ENCODE results near the gene SIRPA.
A peak's percentile ranks its signal among the peaks of the same experiment; 100 is the strongest.

SIRPA gene

DNA sequence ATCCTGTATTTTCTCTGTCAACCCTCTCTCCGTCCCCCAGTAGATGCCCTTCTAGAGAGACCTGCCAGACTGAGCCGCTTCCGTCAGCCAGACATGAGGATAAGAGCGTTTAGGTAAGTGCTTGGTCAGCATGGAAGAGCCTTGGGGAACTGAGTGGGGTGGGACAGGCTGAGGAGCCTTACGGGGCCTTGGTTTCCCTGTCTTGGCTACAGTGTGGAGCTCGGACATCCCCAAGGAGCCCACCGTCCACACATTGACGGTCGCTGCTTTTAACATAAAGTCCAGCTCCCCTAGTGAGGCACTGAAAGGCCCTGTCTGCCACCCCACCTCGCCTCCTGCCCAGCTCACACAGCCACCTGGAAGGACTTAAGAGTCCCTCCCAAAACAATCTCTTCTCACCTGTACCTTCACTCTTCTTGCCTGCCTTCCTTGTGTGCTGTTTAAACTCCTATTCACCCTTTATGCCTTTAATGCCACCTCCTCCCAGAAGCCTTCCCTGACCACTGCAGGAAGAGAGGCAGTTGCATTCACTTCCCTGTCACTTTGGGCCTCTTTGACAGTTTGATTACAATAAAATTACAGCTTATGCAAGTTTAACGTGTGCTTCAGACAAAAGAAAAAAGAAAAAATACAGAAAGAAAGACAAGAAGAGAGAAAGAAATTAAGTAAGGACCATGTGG, 56.4 kb downstream of the SIRPA start:
- Histone ChIP-seq H3K4me3 (no peak overlapping the region), H3K4me1 (no peaks in the 10 kb centered on the region), H3K27me3 (ENCODE audit: low read depth) (peaks cover 6% of the 10 kb centered on the region; the same call in 1 of the 2 replicates), H3K9me3 (no peaks in the 10 kb centered on the region), H3K36me3 (replicated peaks) (no peaks in the 10 kb centered on the region)
- in situ Hi-C loops (cut with MboI; ENCODE audit: low sequenced_read_pairs): no loop called here
- DNase-seq (ENCODE audit: low spot score in 2 of 2): no peak

DNA sequence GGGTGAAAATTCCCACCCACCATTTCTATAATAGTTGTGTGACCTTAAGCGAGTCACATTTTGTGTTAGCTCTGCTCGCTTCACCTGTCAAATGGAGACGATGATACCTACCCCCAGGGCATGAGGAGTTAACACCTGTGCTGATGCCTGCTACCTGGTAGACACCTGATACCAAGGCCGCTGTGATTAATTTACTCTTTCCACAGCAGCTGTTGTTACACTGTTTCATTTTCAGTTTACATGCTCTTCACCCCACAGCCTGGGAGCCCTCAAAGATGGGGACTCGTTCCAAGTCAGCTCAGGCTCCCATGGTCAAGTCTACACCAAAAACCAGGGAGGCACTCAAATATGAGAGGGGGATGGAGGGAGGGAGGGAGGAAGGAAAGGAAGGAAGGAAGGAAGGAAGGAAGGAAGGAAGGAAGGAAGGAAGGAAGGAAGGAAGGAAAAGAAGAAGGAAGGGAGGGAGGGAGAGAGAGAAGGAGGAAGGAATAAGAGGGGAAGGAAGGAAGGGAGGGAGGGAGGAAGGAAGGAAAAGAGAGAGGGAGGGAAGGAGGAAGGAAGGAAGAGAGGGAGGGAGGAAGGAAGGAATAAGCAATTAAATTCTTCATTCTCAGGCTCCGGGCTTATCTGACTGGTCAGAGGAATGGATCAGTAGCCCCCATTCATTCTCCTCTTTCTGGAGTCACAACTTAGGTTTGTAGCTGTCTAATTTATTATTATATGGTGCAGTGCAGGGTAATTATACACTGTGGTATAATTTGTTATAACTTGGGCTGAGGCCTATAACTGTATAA, 57.7 kb downstream of the SIRPA start:
- DNase-seq (ENCODE audit: low spot score in 2 of 2): no peak
- Histone ChIP-seq H3K4me1 (no peaks in the 10 kb centered on the region), H3K4me3 (no peak overlapping the region), H3K36me3 (replicated peaks) (no peaks in the 10 kb centered on the region), H3K9me3 (no peaks in the 10 kb centered on the region), H3K27me3 (ENCODE audit: low read depth) (peaks cover 6% of the 10 kb centered on the region; the same call in 1 of the 2 replicates)
- in situ Hi-C loops (cut with MboI; ENCODE audit: low sequenced_read_pairs): no loop called here

DNA sequence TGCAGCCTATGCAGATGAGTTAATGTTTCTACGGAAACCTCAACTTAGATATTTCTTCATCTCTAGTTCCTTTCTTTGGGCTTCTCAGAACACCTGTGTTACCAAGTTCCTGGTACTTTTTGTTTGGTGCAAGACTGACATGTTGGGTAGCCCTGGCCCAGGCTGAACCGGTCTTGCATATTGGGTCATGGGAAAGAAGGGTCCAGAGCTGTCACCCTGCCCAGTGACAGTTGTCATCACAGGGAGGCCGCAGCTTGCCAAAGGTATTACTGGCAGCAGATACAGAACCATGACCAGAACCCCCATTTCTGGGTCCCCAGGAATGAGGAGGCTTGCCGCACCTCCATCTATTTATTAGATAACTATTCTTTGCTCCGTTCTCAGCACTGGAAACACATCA, 58.4 kb downstream of the SIRPA start:
- no peaks in the 10 kb centered on the region for H3K4me1 ChIP-seq
- H3K4me3 ChIP-seq: no peak overlapping the region
- no peaks in the 10 kb centered on the region for H3K9me3 ChIP-seq
- H3K36me3 ChIP-seq (replicated peaks): no peaks in the 10 kb centered on the region
- DNase-seq (ENCODE audit: low spot score in 2 of 2): no peak
- in situ Hi-C loops (cut with MboI; ENCODE audit: low sequenced_read_pairs): no loop called here
- H3K27me3 ChIP-seq (ENCODE audit: low read depth): peaks cover 6% of the 10 kb centered on the region; the same call in 1 of the 2 replicates

DNA sequence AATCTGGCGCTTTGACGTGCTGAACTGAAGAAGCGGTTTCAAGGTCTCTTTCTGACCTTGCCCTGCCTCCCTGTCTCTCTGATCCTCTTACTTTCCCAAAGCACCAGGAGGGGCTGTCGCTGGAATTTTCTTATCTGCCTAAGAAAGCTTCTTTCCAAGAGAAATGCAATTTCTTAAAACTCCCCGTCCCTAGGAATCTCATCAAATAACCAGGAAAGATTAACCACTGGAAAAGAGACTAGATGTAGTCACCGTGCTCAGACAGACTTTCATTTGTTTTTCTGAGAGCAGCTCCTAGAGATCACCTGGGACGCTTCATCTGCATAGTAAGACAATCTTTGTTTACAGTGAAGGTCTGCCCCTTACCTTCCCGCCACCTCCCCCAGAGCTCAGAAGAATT, 60.0 kb downstream of the SIRPA start:
- Histone ChIP-seq H3K27me3 (ENCODE audit: low read depth) (peaks cover 9% of the 10 kb centered on the region; the same call in 1 of the 2 replicates), H3K9me3 (no peaks in the 10 kb centered on the region), H3K4me1 (no peaks in the 10 kb centered on the region), H3K36me3 (replicated peaks) (no peaks in the 10 kb centered on the region), H3K4me3 (no peak overlapping the region)
- no peak for DNase-seq (ENCODE audit: low spot score in 2 of 2)
- in situ Hi-C loops (cut with MboI; ENCODE audit: low sequenced_read_pairs): no loop called here

DNA sequence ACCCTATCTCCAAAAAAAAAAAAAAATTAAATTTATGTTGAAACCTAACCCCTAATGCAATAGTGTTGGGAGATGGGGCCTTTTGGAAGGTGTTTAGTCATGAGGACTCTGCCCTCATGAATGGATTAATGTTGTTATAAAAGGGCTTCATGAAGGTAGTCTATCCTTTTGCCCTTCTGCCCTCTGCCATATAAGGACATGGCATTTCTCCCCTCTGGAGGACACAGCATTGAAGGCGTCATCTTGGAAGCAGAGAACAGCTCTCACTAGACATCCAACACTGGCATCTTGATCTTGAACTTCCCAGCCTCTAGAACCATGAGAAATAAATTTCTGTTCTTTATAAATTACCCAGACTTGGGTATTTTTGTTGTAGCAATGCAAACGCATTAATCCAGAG, 63.2 kb downstream of the SIRPA start:
- in situ Hi-C loops (cut with MboI; ENCODE audit: low sequenced_read_pairs): no loop called here
- H3K36me3 ChIP-seq (replicated peaks): no peaks in the 10 kb centered on the region
- H3K4me3 ChIP-seq: no peak overlapping the region
- DNase-seq (ENCODE audit: low spot score in 2 of 2): no peak
- no peaks in the 10 kb centered on the region for H3K9me3 ChIP-seq
- H3K27me3 ChIP-seq (ENCODE audit: low read depth): peaks cover 20% of the 10 kb centered on the region
- no peaks in the 10 kb centered on the region for H3K4me1 ChIP-seq

DNA sequence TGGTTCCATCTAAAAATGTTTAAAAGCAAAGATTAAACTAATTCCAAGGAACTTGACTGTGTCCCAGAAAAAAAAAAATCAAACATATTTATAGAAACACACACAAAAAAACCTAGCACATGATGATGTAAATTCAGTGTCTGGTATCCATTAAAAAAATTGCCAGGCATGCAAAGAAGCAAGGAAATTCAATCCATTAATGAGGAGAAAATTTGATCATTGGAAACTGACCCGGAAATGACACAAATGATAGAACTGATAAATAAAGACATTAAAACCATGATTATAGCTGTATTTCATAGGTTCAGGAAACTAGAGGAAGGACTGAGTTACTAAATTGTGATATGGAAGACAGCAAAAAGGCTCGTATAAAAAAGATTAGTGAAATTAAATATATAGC, 63.9 kb downstream of the SIRPA start:
- Histone ChIP-seq H3K4me3 (no peak overlapping the region), H3K36me3 (replicated peaks) (no peaks in the 10 kb centered on the region), H3K4me1 (no peaks in the 10 kb centered on the region), H3K27me3 (ENCODE audit: low read depth) (peaks cover 28% of the 10 kb centered on the region), H3K9me3 (no peaks in the 10 kb centered on the region)
- DNase-seq (ENCODE audit: low spot score in 2 of 2): no peak
- in situ Hi-C loops (cut with MboI; ENCODE audit: low sequenced_read_pairs): no loop called here

DNA sequence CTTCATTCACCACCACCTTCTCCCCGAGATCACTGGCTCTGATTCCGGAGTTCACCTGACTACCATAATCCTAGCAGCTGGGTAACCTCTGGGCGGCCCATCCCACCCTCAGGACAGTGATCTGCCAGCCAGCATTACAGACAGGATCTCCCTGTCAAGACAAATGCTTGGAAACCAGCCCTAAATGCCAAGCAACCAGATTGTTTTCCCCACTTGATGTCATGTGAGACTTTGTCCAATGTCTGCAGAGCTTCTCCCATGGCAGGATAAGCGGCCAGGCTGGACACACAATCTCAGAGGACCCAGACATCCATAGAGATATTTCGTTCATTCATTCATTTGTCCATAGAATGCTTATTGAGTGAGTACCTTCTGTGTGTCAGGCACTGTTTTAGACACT, 66.2 kb downstream of the SIRPA start:
- peaks cover 36% of the 10 kb centered on the region for H3K27me3 ChIP-seq (ENCODE audit: low read depth)
- no peaks in the 10 kb centered on the region for H3K36me3 ChIP-seq (replicated peaks)
- no peaks in the 10 kb centered on the region for H3K9me3 ChIP-seq
- in situ Hi-C loops (cut with MboI; ENCODE audit: low sequenced_read_pairs): loop anchor here (10.0 kb wide), 1 partner anchor 213 kb away; no protein-coding TSS in a partner anchor
- DNase-seq (ENCODE audit: low spot score in 2 of 2): no peak
- 0 out of 2 replicates have a peak, but pooled peaks cover 2% of the 10 kb centered on the region for H3K4me1 ChIP-seq
- H3K4me3 ChIP-seq: no peak overlapping the region

DNA sequence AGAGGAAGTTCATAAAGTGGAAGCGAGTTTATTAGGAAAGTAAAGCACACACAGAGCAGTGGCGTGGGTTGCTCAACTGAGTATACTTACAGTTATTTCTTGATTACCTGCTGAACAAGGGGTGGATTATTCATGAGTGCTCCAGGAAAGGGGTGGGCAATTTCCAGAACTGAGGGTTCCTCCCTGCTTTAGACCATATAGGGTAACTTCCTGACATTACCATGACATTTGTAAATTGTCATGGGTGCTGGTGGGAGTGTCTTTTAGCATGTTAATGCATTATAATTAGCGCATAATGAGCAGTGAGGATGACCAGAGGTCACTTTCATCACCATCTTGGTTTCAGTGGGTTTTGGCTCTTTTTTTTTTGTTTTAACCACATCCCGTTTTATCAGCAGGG, 68.9 kb downstream of the SIRPA start:
- in situ Hi-C loops (cut with MboI; ENCODE audit: low sequenced_read_pairs): loop anchor here (10.0 kb wide), 1 partner anchor 211 kb away; no protein-coding TSS in a partner anchor
- H3K27me3 ChIP-seq (ENCODE audit: low read depth): peaks cover 41% of the 10 kb centered on the region

DNA sequence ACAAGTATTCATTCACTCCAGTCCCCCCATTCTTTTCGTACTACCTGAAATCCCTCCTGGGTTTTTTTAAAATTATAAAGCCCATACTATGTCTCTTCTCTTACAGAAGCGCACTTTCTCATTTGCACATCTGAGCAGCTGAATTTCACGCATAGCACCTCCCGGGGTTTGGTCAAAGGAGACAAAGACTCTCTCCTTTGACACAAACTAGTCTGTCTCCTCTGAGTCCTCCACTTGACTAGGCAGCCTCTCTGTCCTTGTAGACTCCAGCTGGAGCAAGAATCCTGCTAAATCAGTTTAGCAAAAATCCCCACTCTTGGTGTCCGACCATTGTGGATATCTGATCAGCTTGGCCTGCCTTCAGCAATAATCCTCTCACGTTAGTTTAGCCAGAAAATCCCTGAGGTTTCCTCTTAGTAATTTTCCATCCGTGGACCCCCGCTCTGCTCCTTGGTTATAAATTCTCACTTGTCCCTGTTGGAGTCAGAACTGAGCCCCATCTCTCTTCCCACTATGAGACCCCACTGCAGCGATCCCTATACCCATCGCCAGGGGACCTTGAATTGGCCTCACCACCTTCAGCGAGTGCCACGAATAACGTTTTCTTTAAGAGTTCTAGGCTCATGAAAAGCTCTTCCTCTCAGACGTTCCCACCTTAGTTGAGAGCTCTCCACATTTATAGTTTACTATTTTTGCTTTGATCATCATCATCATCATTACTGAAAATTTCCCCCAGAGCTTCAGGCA, 69.6 kb downstream of the SIRPA start:
- Histone ChIP-seq H3K27me3 (ENCODE audit: low read depth) (peaks cover 42% of the 10 kb centered on the region), H3K4me1 (0 out of 2 replicates have a peak, but pooled peaks cover 2% of the 10 kb centered on the region), H3K4me3 (no peak overlapping the region), H3K36me3 (replicated peaks) (no peaks in the 10 kb centered on the region), H3K9me3 (no peaks in the 10 kb centered on the region)
- in situ Hi-C loops (cut with MboI; ENCODE audit: low sequenced_read_pairs): loop anchor here (10.0 kb wide), 1 partner anchor 210 kb away; no protein-coding TSS in a partner anchor
- DNase-seq (ENCODE audit: low spot score in 2 of 2): no peak

More for the DNA sequence above, 68.9 kb downstream of the SIRPA start:
- Histone ChIP-seq H3K9me3 (no peaks in the 10 kb centered on the region), H3K4me3 (no peak overlapping the region), H3K4me1 (0 out of 2 replicates have a peak, but pooled peaks cover 2% of the 10 kb centered on the region), H3K36me3 (replicated peaks) (no peaks in the 10 kb centered on the region)
- no peak for DNase-seq (ENCODE audit: low spot score in 2 of 2)

DNA sequence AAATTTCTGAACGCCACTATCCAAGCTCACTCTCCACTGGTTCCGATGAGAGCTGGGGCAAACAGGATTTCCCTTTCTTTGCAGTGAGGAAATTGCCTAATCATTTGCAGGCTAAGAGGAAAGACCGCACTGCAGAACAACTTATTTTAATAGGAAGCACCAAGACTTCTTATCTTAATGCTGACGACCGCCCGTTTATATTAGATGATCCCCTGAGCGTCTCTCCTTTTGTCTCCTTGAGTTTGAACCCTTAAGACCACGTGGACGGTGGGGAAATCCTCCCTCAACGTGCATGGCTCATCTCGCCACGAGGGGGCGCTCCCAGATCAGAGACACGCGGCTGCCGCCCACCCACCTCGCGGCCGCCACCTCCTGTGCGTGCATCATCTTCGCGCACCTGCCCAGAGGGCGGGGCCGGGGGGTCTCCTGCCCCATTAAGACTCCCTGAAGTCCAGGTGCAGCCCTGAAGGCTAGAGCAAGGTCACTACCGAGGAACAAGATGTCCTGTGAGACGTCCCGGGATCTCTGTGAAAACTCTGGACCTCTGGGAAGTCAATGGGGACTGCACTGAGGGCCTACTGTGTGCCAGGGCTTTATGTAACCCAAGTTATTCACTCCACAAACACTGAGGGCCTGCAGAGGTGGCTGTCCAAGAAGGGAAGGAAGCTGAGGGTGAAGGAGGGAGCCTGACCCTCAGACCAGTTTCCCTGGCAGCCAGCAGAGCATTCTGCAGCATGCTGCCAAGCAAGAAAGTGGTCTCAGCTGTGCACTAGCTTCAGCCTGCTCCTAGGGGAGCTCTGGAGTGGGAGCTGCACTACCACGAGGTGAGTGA, 70.5 kb downstream of the SIRPA start:
- Histone ChIP-seq H3K36me3 (replicated peaks) (no peaks in the 10 kb centered on the region), H3K27me3 (ENCODE audit: low read depth) (peaks cover 48% of the 10 kb centered on the region), H3K9me3 (no peaks in the 10 kb centered on the region), H3K4me3 (no peak overlapping the region), H3K4me1 (0 out of 2 replicates have a peak, but pooled peaks cover 2% of the 10 kb centered on the region)
- in situ Hi-C loops (cut with MboI; ENCODE audit: low sequenced_read_pairs): loop anchor here (10.0 kb wide), 1 partner anchor 209 kb away; no protein-coding TSS in a partner anchor
- DNase-seq (ENCODE audit: low spot score in 2 of 2): peak; percentile 58 to 87

DNA sequence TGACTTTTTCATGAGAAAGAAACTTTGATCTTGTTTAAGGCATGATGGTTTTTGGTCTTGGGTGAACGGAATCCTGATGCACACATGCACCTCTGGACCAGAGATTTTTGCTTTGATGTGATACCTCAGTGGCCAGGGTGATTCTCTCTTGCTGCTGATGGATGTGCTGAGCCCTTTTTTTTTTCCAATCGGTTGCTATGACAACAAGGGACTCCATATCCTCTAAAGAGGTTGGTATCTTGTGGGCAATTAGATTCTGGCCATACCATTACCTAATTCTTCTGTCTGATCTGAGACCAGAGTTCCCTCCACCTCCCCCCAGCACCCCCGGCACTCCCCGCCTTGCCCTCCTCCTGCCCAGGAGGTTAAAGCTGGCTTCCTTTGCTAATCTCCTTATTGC, 73.8 kb downstream of the SIRPA start:
- Histone ChIP-seq H3K36me3 (replicated peaks) (no peaks in the 10 kb centered on the region), H3K4me3 (no peak overlapping the region), H3K27me3 (ENCODE audit: low read depth) (peaks cover 48% of the 10 kb centered on the region), H3K9me3 (no peaks in the 10 kb centered on the region), H3K4me1 (0 out of 2 replicates have a peak, but pooled peaks cover 4% of the 10 kb centered on the region)
- in situ Hi-C loops (cut with MboI; ENCODE audit: low sequenced_read_pairs): loop anchor here (10.0 kb wide), 1 partner anchor 206 kb away; no protein-coding TSS in a partner anchor
- DNase-seq (ENCODE audit: low spot score in 2 of 2): no peak

DNA sequence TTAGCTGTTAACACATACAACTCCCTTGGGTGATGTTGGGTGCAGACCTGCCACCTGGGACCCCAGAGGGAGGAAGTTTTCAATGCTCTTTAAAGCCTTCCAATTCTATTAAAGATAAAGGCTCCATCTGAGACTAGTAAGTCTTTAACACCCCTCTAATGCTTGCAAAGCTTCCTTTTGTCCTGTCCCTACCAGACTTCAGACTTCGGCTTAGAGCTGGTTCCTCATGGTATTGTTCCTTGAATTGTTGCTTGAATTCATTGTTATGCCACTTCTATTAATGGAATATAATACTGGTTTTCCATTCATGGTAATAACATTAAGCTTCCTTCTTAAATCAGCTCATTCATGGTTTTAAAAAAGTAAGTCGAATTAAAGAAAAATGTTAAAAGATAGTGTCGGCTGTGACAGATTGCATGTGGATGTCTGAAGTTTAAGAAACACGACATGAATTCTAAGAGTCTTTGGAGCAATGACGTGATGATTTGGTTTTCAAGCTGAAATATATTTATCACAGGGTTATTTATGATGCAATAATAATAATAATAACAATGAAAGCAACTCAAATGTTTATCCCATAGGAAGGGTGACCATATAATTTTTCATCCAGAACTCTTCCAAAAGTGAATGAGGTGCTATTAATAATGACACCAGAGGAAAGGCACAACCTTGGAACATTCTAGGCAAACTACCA, 76.8 kb downstream of the SIRPA start:
- DNase-seq (ENCODE audit: low spot score in 2 of 2): peak; percentile 27 to 69
- no peaks in the 10 kb centered on the region for H3K9me3 ChIP-seq
- peaks cover 41% of the 10 kb centered on the region for H3K27me3 ChIP-seq (ENCODE audit: low read depth)
- H3K4me3 ChIP-seq: no peak overlapping the region
- in situ Hi-C loops (cut with MboI; ENCODE audit: low sequenced_read_pairs): no loop called here
- 0 out of 2 replicates have a peak, but pooled peaks cover 2% of the 10 kb centered on the region for H3K4me1 ChIP-seq
- H3K36me3 ChIP-seq (replicated peaks): no peaks in the 10 kb centered on the region

All from HAP-1 (cell line).